ENCODE measurements around the gene KDM5B. TPM values are rescaled to one million over a fixed set of nuclear protein-coding genes. Genes with fewer than 3 reads are reported as not detected.
"Not testable (repeated sequence)": the region's sequence is repeated elsewhere in the genome, so short reads cannot be mapped to it uniquely, and the experiment has no call there.

Gene KDM5B
- total RNA-seq, 2 donors from 2014 or later = 48.2 to 110 TPM

GRCh38 chr1:202742496-202742895 lies 65.7 kb downstream of the KDM5B start:
- no peaks in the 10 kb centered on the region for H3K9me3 ChIP-seq
- H3K27ac ChIP-seq = no peak overlapping the region
- no peaks in the 10 kb centered on the region for H3K4me1 ChIP-seq (replicated peaks)
- no peak for DNase-seq (ENCODE audit: low spot score)
- H3K27me3 ChIP-seq (replicated peaks; ENCODE audit: insufficient read depth) = no peaks in the 10 kb centered on the region
- TF ChIP-seq POLR2A (IDR thresholded peaks at IDR 0.05) (no peak), CTCF (IDR thresholded peaks at IDR 0.05) (no peak), POLR2AphosphoS5 (IDR thresholded peaks at IDR 0.05) (no peak)
- intact Hi-C loops (cut with DNase I) = no loop called here
- H3K4me3 ChIP-seq = no peak overlapping the region
- WGBS = 97% methylated on average over 6 of the region's 6 CpGs
- H3K36me3 ChIP-seq = peaks cover 4 to 7% of the 10 kb centered on the region in 2 donors

- H3K9me3 ChIP-seq = no peaks in the 10 kb centered on the region
- no peak for DNase-seq (ENCODE audit: low spot score)
- H3K4me1 ChIP-seq (replicated peaks) = no peaks in the 10 kb centered on the region
- intact Hi-C loops (cut with DNase I) = no loop called here
- 95% methylated on average over 10 of the region's 10 CpGs for WGBS
- H3K27me3 ChIP-seq (replicated peaks; ENCODE audit: insufficient read depth) = no peaks in the 10 kb centered on the region
- H3K4me3 ChIP-seq = no peak overlapping the region
- no peak for TF ChIP-seq POLR2AphosphoS5 (IDR thresholded peaks at IDR 0.05)
- no peak for TF ChIP-seq POLR2A (IDR thresholded peaks at IDR 0.05)
- no peak for TF ChIP-seq CTCF (IDR thresholded peaks at IDR 0.05)
- H3K27ac ChIP-seq = no peak overlapping the region
- H3K36me3 ChIP-seq = peaks cover 2 to 13% of the 10 kb centered on the region in 2 donors
Measured at GRCh38 chr1:202733251-202733650, 75.0 kb downstream of the KDM5B start.

- Histone ChIP-seq H3K36me3 (peaks cover 2 to 13% of the 10 kb centered on the region in 2 donors), H3K4me3 (no peak overlapping the region), H3K27me3 (replicated peaks; ENCODE audit: insufficient read depth) (no peaks in the 10 kb centered on the region), H3K9me3 (no peaks in the 10 kb centered on the region), H3K27ac (no peak overlapping the region), H3K4me1 (replicated peaks) (no peaks in the 10 kb centered on the region)
- DNase-seq (ENCODE audit: low spot score) = no peak
- TF ChIP-seq POLR2AphosphoS5 (IDR thresholded peaks at IDR 0.05) (no peak), POLR2A (IDR thresholded peaks at IDR 0.05) (no peak), CTCF (IDR thresholded peaks at IDR 0.05) (no peak)
- WGBS = 86% methylated on average over 4 of the region's 4 CpGs
- intact Hi-C loops (cut with DNase I) = no loop called here
Measured at GRCh38 chr1:202728951-202729350, 79.3 kb downstream of the KDM5B start.

- Histone ChIP-seq H3K4me3 (no peak overlapping the region), H3K36me3 (peaks cover 2 to 8% of the 10 kb centered on the region in 2 donors), H3K27ac (no peak overlapping the region), H3K27me3 (replicated peaks; ENCODE audit: insufficient read depth) (no peaks in the 10 kb centered on the region), H3K4me1 (replicated peaks) (no peaks in the 10 kb centered on the region), H3K9me3 (no peaks in the 10 kb centered on the region)
- intact Hi-C loops (cut with DNase I) = no loop called here
- WGBS = 94% methylated on average over 3 of the region's 3 CpGs
- DNase-seq (ENCODE audit: low spot score) = no peak
- TF ChIP-seq POLR2A (IDR thresholded peaks at IDR 0.05) (no peak), CTCF (IDR thresholded peaks at IDR 0.05) (no peak), POLR2AphosphoS5 (IDR thresholded peaks at IDR 0.05) (no peak)
Measured at GRCh38 chr1:202725526-202725925, 82.7 kb downstream of the KDM5B start.

- intact Hi-C loops (cut with DNase I) = no loop called here
- WGBS = 88% methylated on average over 7 of the region's 7 CpGs
- H3K27ac ChIP-seq = no peak overlapping the region
Measured at GRCh38 chr1:202723708-202724107, 84.5 kb downstream of the KDM5B start.

GRCh38 chr1:202723046-202723445 lies 85.2 kb downstream of the KDM5B start:
- H3K36me3 ChIP-seq; DNase-seq (ENCODE audit: low spot score); H3K27ac ChIP-seq; H3K27me3 ChIP-seq (replicated peaks; ENCODE audit: insufficient read depth); H3K4me3 ChIP-seq; H3K4me1 ChIP-seq (replicated peaks); H3K9me3 ChIP-seq; intact Hi-C loops (cut with DNase I): not testable (repeated sequence)
- 72% methylated on average over 6 of the region's 6 CpGs for WGBS

More at GRCh38 chr1:202723708-202724107, 84.5 kb downstream of the KDM5B start:
- H3K9me3 ChIP-seq = no peaks in the 10 kb centered on the region
- no peak for TF ChIP-seq POLR2AphosphoS5 (IDR thresholded peaks at IDR 0.05)
- TF ChIP-seq POLR2A (IDR thresholded peaks at IDR 0.05) = no peak
- TF ChIP-seq CTCF (IDR thresholded peaks at IDR 0.05) = no peak
- H3K4me1 ChIP-seq (replicated peaks) = no peaks in the 10 kb centered on the region
- DNase-seq (ENCODE audit: low spot score) = no peak
- no peak overlapping the region for H3K4me3 ChIP-seq
- H3K27me3 ChIP-seq (replicated peaks; ENCODE audit: insufficient read depth) = no peaks in the 10 kb centered on the region
- H3K36me3 ChIP-seq = no peaks in the 10 kb centered on the region

Measured in prostate gland (tissue), 2 donors.